HepG2 (cell line): ENCODE data around the gene MAFB. TPM values are rescaled to one million over a fixed set of nuclear protein-coding genes. Genes with fewer than 3 reads are reported as not detected.

Experiments
- ATAC-seq: fragments of 200-7000 bp; cut with Tn5 transposase; 3 replicates; pipeline ENCODE4 v1.9.1; 2020; ENCODE audit warnings: mild to moderate bottlenecking, moderate library complexity
- BruUV-seq: library from RNA; stranded (reverse); fragments of 400-500 nt; replicated peaks from 2 replicates; lab custom pipeline; 2021; lab: Mats Ljungman, UMichigan
- CTCF ChIA-PET: fragments of 300-600 bp; formaldehyde crosslinking; extraction: SDS; loops from one replicate; lab custom pipeline; 2021; ENCODE audit warnings: low total read pairs, inconsistent platforms, low intra/inter-chr PET ratio; lab: Yijun Ruan, JAX
- POLR2A ChIA-PET: fragments of 350-600 bp; sonication (Branson Sonifier 250); formaldehyde crosslinking; loops from one replicate; lab custom pipeline; 2020; ENCODE audit warnings: antibody characterized with exemption, inconsistent platforms; lab: Yijun Ruan, JAX
- DNase-seq: peaks from one replicate; pipeline ENCODE4 v3.0.0-alpha.2; 2015; ENCODE audit warnings: low spot score
- FAIRE-seq: peaks from 3 replicates; lab custom pipeline; 2011; peaks lifted over from hg19 to GRCh38; lab: Jason Lieb, UNC
- H2AFZ ChIP-seq: one replicate; pipeline ENCODE4 v1.6.1; 2011; ENCODE audit warnings: low read length, inconsistent platforms
- H3K27ac ChIP-seq: fragments of 300-600 bp; 3 replicates; pipeline ENCODE4 v1.8.0; 2011; ENCODE audit warnings: mixed run types, mild to moderate bottlenecking, mixed read lengths, low read length, inconsistent platforms; ENCODE audit not compliant: insufficient read depth; ENCODE audit errors: extremely low read length
- H3K27me3 ChIP-seq, 2 experiments: fragments of 200-600 bp in 1 of 2; 2 replicates in 1 of 2; 3 replicates in 1 of 2; pipeline versions ENCODE4 v1.6.0 to v1.8.0; 2011; ENCODE audit warnings: low read length in 2 of 2, mild to moderate bottlenecking in 2 of 2, moderate library complexity in 2 of 2, inconsistent platforms in 1 of 2; ENCODE audit not compliant: insufficient read depth in 2 of 2, control insufficient read depth in 1 of 2
- H3K36me3 ChIP-seq, 2 experiments: fragments of 200-600 bp in 1 of 2; replicated peaks in 1 of 2; 2 replicates in 1 of 2; 3 replicates in 1 of 2; pipeline versions ENCODE4 v1.5.1 to v1.8.0; 2011; ENCODE audit warnings: low read length in 2 of 2, inconsistent platforms in 1 of 2; ENCODE audit not compliant: insufficient read depth in 2 of 2, control insufficient read depth in 1 of 2
- H3K4me1 ChIP-seq: 2 replicates; pipeline ENCODE4 v1.5.1; 2012; ENCODE audit warnings: low read length, inconsistent platforms; ENCODE audit not compliant: insufficient read depth
- H3K4me2 ChIP-seq: 2 replicates; pipeline ENCODE4 v1.6.0; 2011; ENCODE audit warnings: low read depth, low read length, inconsistent platforms
- H3K4me3 ChIP-seq, 3 experiments: fragments of 200-600 bp in 1 of 3; sonication (generic), shearing (Covaris generic) in 1 of 3; replicated peaks in 1 of 3; 2 replicates each; pipeline ENCODE4 v1.5.1; 2011 to 2016; ENCODE audit warnings: low read length in 3 of 3, inconsistent platforms in 2 of 3, low read depth in 2 of 3, mild to moderate bottlenecking in 2 of 3, control low read depth in 1 of 3, mixed read lengths in 1 of 3; ENCODE audit not compliant: insufficient read depth in 1 of 3
- H3K79me2 ChIP-seq: one replicate; pipeline ENCODE4 v1.6.1; 2011; ENCODE audit warnings: low read length, inconsistent platforms; ENCODE audit not compliant: insufficient read depth
- H3K9ac ChIP-seq: 2 replicates; pipeline ENCODE4 v1.6.0; 2011; ENCODE audit warnings: mild to moderate bottlenecking, low read depth, low read length, inconsistent platforms; ENCODE audit not compliant: insufficient read depth
- H3K9me3 ChIP-seq: 2 replicates; pipeline ENCODE4 v1.5.1; 2012; ENCODE audit warnings: mild to moderate bottlenecking, low read length
- H4K20me1 ChIP-seq: 2 replicates; pipeline ENCODE4 v1.6.0; 2011; ENCODE audit warnings: inconsistent platforms, mild to moderate bottlenecking, low read length, moderate library complexity; ENCODE audit not compliant: insufficient read depth
- RAD21 ChIP-seq: fragments of 450-650 bp; formaldehyde crosslinking; IDR thresholded peaks from 2 replicates; pipeline ENCODE4 v1.5.0; 2020; ENCODE audit warnings: mild to moderate bottlenecking
- SALL2 ChIP-seq: sonication (generic); formaldehyde crosslinking; IDR thresholded peaks from 2 replicates; pipeline ENCODE4 v1.8.1; 2023; ENCODE audit warnings: mild to moderate bottlenecking, missing genetic modification reagents, inconsistent platforms
- ZNF136 ChIP-seq: sonication (generic); formaldehyde crosslinking; IDR thresholded peaks from 2 replicates; pipeline ENCODE4 v1.8.1; 2022; ENCODE audit warnings: low read depth, mild to moderate bottlenecking, moderate library complexity, missing genetic modification reagents
- ZNF83 ChIP-seq: sonication (generic); formaldehyde crosslinking; IDR thresholded peaks from 2 replicates; pipeline ENCODE4 v1.4.0; 2020; ENCODE audit warnings: missing genetic modification reagents, mild to moderate bottlenecking, borderline replicate concordance
- WGBS: methylation state at CpG from one replicate; pipeline ENCODE4 v1.1.6; 2017; ENCODE audit warnings: low lambda C conversion rate; 5-methylcytosine and 5-hydroxymethylcytosine counted together
- in situ Hi-C: cut with HindIII; loops from 2 replicates; pipeline ENCODE4 v1.10.0; 2017; ENCODE audit warnings: low pct_unique_long_range_greater_than_20kb; ENCODE audit not compliant: extremely low pct_ligation_motif_present
- intact Hi-C: fragments of 100-400 bp; cut with micrococcal nuclease; formaldehyde crosslinking; loops from one replicate; pipeline ENCODE4 v1.10.0; 2022; ENCODE audit not compliant: unreplicated experiment
- polyA plus RNA-seq, 8 experiments: library from polyadenylated mRNA; depleted of rRNA in 3 of 8; stranded (reverse) in 7 of 8; unstranded in 1 of 8; fragments of >200 nt; fragmentation: Illumina TruSeq in 4 of 8; extraction: Trizol in 4 of 8; gene quantifications; 2 replicates each; pipeline versions ENCODE4 v1.2.1 to v1.2.3, GENCODE V29; 2011 to 2016; ENCODE audit warnings: low read depth in 4 of 8, missing spikeins in 1 of 8, mixed read lengths in 1 of 8; ENCODE audit not compliant: insufficient read depth in 1 of 8
- total RNA-seq, 5 experiments: library from RNA; depleted of rRNA; stranded (reverse); fragments of >200 nt; fragmentation: Illumina TruSeq; extraction: Trizol; gene quantifications; 2 replicates each; pipeline ENCODE4 v1.2.3, GENCODE V29; 2016; ENCODE audit warnings: low read depth in 1 of 5
- TF ChIP-seq, protein P1 (sequence below): sonication (generic); formaldehyde crosslinking; IDR thresholded peaks from 2 replicates; pipeline ENCODE4 v1.8.0; 2022; ENCODE audit warnings: mild to moderate bottlenecking, missing genetic modification reagents, moderate library complexity
- TF ChIP-seq, protein P2 (sequence below): sonication (generic); formaldehyde crosslinking; IDR thresholded peaks from 2 replicates; pipeline ENCODE4 v1.5.1; 2020; ENCODE audit warnings: missing genetic modification reagents, mild to moderate bottlenecking, borderline replicate concordance
- TF ChIP-seq, protein P3 (sequence below), 2 experiments: sonication (generic) in 1 of 2; formaldehyde crosslinking in 1 of 2; IDR thresholded peaks; 2 replicates each; pipeline versions ENCODE4 v1.6.1 to v1.9.0; 2014 to 2022; ENCODE audit warnings: antibody characterized with exemption in 1 of 2, borderline replicate concordance in 1 of 2, inconsistent platforms in 1 of 2, low read depth in 1 of 2, missing genetic modification reagents in 1 of 2
- TF ChIP-seq, protein P4 (sequence below): sonication (generic); formaldehyde crosslinking; IDR thresholded peaks from 2 replicates; pipeline ENCODE4 v1.4.0; 2020; ENCODE audit warnings: mild to moderate bottlenecking, missing genetic modification reagents

Gene MAFB
- total and polyA plus RNA-seq, 2 of the 13 experiments (the other 11 are each of a cell fraction or from before 2014, with no cell fraction given) = 0.08 to 0.11 TPM

DNA sequence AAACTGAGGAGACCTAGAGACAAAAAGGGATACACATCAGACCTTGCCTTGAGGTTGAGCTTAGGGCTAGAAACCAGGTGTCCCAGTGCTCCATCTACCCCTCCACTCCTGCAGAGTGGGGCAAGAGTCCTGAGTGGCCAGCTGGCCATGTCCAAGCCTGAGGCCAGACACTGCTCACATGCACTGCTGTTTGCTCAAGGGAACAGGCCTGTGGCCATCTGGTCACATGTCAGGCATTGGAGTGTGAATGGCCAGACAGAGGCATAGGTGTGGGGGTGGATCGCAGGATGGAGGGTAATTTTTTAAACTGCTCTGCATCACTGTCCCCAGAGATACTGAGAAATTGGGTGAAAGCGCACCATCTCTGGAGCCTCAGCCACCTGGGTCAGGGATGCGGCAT lies 30.5 kb downstream of the MAFB start (continued):
- no peak for TF ChIP-seq ZNF83
- TF ChIP-seq, protein P1, sequence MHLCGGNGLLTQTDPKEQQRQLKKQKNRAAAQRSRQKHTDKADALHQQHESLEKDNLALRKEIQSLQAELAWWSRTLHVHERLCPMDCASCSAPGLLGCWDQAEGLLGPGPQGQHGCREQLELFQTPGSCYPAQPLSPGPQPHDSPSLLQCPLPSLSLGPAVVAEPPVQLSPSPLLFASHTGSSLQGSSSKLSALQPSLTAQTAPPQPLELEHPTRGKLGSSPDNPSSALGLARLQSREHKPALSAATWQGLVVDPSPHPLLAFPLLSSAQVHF (CRISPR knock-in tag) = no peak

DNA sequence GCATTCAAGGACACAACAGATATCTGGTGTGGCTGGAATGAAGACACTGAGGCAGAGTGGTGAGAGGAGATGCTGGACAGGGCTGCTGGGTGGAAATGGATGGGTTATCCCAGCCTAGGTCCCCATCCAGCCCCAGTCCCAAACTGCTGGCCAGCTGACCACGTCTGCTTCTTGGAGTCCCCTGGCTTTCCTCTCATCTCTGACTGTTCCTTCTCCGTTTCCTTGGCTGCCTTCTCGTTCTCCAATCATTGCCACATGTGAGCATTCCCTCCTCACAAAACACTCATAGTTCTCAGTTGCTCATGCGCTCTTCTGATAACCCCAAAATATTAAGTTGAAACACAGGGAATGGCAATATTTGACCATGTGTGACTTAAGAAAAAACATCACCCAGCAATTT lies 31.5 kb downstream of the MAFB start:
- H3K4me3 ChIP-seq = no peak overlapping the region
- FAIRE-seq = no peak
- intact Hi-C loops (no loop called here), in situ Hi-C loops (no loop called here)
- no peaks in the 10 kb centered on the region for H3K36me3 ChIP-seq
- ChIA-PET CTCF (no interaction called here), POLR2A (no interaction called here)
- H2AFZ ChIP-seq = no peak overlapping the region
- H3K4me2 ChIP-seq = no peak overlapping the region
- WGBS = 24% methylated on average over 4 of the region's 4 CpGs
- H3K4me1 ChIP-seq = peaks cover 9% of the 10 kb centered on the region; the same call in 1 of the 2 replicates
- no peaks in the 10 kb centered on the region for H3K9me3 ChIP-seq
- H4K20me1 ChIP-seq = no peaks in the 10 kb centered on the region
- no TSS peak for BruUV-seq
- no peak overlapping the region for H3K27ac ChIP-seq
- no peaks in the 10 kb centered on the region for H3K79me2 ChIP-seq
- no peak overlapping the region for H3K9ac ChIP-seq
- no peak for DNase-seq
- no peaks in the 10 kb centered on the region for H3K27me3 ChIP-seq
- ATAC-seq = no peak
- TF ChIP-seq RAD21 (CRISPR knock-in tag) = no peak
- no peak for TF ChIP-seq ZNF83
- TF ChIP-seq, protein P2, sequence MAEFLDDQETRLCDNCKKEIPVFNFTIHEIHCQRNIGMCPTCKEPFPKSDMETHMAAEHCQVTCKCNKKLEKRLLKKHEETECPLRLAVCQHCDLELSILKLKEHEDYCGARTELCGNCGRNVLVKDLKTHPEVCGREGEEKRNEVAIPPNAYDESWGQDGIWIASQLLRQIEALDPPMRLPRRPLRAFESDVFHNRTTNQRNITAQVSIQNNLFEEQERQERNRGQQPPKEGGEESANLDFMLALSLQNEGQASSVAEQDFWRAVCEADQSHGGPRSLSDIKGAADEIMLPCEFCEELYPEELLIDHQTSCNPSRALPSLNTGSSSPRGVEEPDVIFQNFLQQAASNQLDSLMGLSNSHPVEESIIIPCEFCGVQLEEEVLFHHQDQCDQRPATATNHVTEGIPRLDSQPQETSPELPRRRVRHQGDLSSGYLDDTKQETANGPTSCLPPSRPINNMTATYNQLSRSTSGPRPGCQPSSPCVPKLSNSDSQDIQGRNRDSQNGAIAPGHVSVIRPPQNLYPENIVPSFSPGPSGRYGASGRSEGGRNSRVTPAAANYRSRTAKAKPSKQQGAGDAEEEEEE (CRISPR knock-in tag) = no peak
- TF ChIP-seq ZNF136 (CRISPR knock-in tag) = no peak
- TF ChIP-seq SALL2 (CRISPR knock-in tag) = no peak
- TF ChIP-seq, protein P3, sequence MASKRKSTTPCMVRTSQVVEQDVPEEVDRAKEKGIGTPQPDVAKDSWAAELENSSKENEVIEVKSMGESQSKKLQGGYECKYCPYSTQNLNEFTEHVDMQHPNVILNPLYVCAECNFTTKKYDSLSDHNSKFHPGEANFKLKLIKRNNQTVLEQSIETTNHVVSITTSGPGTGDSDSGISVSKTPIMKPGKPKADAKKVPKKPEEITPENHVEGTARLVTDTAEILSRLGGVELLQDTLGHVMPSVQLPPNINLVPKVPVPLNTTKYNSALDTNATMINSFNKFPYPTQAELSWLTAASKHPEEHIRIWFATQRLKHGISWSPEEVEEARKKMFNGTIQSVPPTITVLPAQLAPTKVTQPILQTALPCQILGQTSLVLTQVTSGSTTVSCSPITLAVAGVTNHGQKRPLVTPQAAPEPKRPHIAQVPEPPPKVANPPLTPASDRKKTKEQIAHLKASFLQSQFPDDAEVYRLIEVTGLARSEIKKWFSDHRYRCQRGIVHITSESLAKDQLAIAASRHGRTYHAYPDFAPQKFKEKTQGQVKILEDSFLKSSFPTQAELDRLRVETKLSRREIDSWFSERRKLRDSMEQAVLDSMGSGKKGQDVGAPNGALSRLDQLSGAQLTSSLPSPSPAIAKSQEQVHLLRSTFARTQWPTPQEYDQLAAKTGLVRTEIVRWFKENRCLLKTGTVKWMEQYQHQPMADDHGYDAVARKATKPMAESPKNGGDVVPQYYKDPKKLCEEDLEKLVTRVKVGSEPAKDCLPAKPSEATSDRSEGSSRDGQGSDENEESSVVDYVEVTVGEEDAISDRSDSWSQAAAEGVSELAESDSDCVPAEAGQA (IDR thresholded peaks at IDR 0.05; ENCODE audit: low read depth) = no peak
- TF ChIP-seq, protein P3 (CRISPR knock-in tag; IDR thresholded peaks at IDR 0.05; ENCODE audit: borderline replicate concordance) = no peak
- TF ChIP-seq, protein P4, sequence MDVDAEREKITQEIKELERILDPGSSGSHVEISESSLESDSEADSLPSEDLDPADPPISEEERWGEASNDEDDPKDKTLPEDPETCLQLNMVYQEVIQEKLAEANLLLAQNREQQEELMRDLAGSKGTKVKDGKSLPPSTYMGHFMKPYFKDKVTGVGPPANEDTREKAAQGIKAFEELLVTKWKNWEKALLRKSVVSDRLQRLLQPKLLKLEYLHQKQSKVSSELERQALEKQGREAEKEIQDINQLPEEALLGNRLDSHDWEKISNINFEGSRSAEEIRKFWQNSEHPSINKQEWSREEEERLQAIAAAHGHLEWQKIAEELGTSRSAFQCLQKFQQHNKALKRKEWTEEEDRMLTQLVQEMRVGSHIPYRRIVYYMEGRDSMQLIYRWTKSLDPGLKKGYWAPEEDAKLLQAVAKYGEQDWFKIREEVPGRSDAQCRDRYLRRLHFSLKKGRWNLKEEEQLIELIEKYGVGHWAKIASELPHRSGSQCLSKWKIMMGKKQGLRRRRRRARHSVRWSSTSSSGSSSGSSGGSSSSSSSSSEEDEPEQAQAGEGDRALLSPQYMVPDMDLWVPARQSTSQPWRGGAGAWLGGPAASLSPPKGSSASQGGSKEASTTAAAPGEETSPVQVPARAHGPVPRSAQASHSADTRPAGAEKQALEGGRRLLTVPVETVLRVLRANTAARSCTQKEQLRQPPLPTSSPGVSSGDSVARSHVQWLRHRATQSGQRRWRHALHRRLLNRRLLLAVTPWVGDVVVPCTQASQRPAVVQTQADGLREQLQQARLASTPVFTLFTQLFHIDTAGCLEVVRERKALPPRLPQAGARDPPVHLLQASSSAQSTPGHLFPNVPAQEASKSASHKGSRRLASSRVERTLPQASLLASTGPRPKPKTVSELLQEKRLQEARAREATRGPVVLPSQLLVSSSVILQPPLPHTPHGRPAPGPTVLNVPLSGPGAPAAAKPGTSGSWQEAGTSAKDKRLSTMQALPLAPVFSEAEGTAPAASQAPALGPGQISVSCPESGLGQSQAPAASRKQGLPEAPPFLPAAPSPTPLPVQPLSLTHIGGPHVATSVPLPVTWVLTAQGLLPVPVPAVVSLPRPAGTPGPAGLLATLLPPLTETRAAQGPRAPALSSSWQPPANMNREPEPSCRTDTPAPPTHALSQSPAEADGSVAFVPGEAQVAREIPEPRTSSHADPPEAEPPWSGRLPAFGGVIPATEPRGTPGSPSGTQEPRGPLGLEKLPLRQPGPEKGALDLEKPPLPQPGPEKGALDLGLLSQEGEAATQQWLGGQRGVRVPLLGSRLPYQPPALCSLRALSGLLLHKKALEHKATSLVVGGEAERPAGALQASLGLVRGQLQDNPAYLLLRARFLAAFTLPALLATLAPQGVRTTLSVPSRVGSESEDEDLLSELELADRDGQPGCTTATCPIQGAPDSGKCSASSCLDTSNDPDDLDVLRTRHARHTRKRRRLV (CRISPR knock-in tag) = no peak
